Inflammatory macrophage treated with lipopolysaccharide for 4 hours (primary cell): ENCODE data around the gene NOM1.

ENCODE experiments used
- DNase-seq: peaks from one replicate; pipeline ENCODE4 v3.0.0-alpha.2; 2020

NOM1 gene

GRCh38 chr7:156985101-156985992 is 35.8 kb downstream of the NOM1 start:
- DNase-seq = no peak

GRCh38 chr7:156986378-156986777 is 36.9 kb downstream of the NOM1 start:
- DNase-seq = no peak

GRCh38 chr7:156988343-156989185 is 39.1 kb downstream of the NOM1 start:
- DNase-seq = no peak

GRCh38 chr7:156989766-156990535 is 40.4 kb downstream of the NOM1 start:
- no peak for DNase-seq

- no peak for DNase-seq
Measured at GRCh38 chr7:156993021-156993924, 43.8 kb downstream of the NOM1 start.

- no peak for DNase-seq
Measured at GRCh38 chr7:156993925-156994235, 44.4 kb downstream of the NOM1 start.

GRCh38 chr7:156994417-156994816 is 44.9 kb downstream of the NOM1 start:
- no peak for DNase-seq

- no peak for DNase-seq
Measured at GRCh38 chr7:156998988-156999957, 49.8 kb downstream of the NOM1 start.

GRCh38 chr7:156999958-157000726 is 50.6 kb downstream of the NOM1 start:
- DNase-seq = no peak

- DNase-seq = no peak
Measured at GRCh38 chr7:157000741-157001653, 51.5 kb downstream of the NOM1 start.

- DNase-seq = no peak
Measured at GRCh38 chr7:157001920-157002818, 52.7 kb downstream of the NOM1 start.

- no peak for DNase-seq
Measured at GRCh38 chr7:157002819-157003421, 53.4 kb downstream of the NOM1 start.

GRCh38 chr7:157003445-157003755 is 53.9 kb downstream of the NOM1 start:
- no peak for DNase-seq

GRCh38 chr7:157003756-157004520 is 54.4 kb downstream of the NOM1 start:
- DNase-seq = no peak

GRCh38 chr7:157004521-157005455 is 55.3 kb downstream of the NOM1 start:
- DNase-seq = no peak
